Glomerular endothelial cell (primary cell): Measurements from ENCODE around the gene MXRA7. TPM values are rescaled to one million over a fixed set of nuclear protein-coding genes. Genes with fewer than 3 reads are reported as not detected.

ENCODE experiments used
- DNase-seq: peaks from one replicate; pipeline ENCODE4 v3.0.0-alpha.2; 2011; ENCODE audit warnings: low read depth, low spot score; ENCODE audit errors: extremely low read depth
- total RNA-seq: library from RNA; depleted of rRNA; stranded (reverse); fragments of >200 nt; gene quantifications from 2 replicates; pipeline ENCODE4 v1.2.3, GENCODE V29; 2015

Gene MXRA7
- total RNA-seq, 1 donor from 2014 or later, result 208 TPM

- DNase-seq, result no peak
Measured at GRCh38 chr17:76681222-76682137, 29.3 kb downstream of the MXRA7 start.

GRCh38 chr17:76679239-76679638, 31.5 kb downstream of the MXRA7 start:
- DNase-seq, result no peak

- DNase-seq, result no peak
Measured at GRCh38 chr17:76678330-76678729, 32.4 kb downstream of the MXRA7 start.

GRCh38 chr17:76677406-76677805, 33.4 kb downstream of the MXRA7 start:
- no peak for DNase-seq

- no peak for DNase-seq
Measured at GRCh38 chr17:76676629-76677028, 34.1 kb downstream of the MXRA7 start.

- no peak for DNase-seq
Measured at GRCh38 chr17:76675648-76676047, 35.1 kb downstream of the MXRA7 start.

GRCh38 chr17:76674600-76674999, 36.2 kb downstream of the MXRA7 start:
- DNase-seq, result no peak

- DNase-seq, result no peak
Measured at GRCh38 chr17:76673729-76674128, 37.0 kb downstream of the MXRA7 start.

- no peak for DNase-seq
Measured at GRCh38 chr17:76672892-76673291, 37.9 kb downstream of the MXRA7 start.

GRCh38 chr17:76672270-76672851, 38.4 kb downstream of the MXRA7 start:
- DNase-seq, result no peak

GRCh38 chr17:76671912-76672262, 38.9 kb downstream of the MXRA7 start:
- no peak for DNase-seq

- DNase-seq, result peak; percentile 100
Measured at GRCh38 chr17:76671123-76671911, 39.4 kb downstream of the MXRA7 start.

- no peak for DNase-seq
Measured at GRCh38 chr17:76670718-76671122, 40.0 kb downstream of the MXRA7 start.

GRCh38 chr17:76670020-76670717, 40.6 kb downstream of the MXRA7 start:
- no peak for DNase-seq

GRCh38 chr17:76667786-76668453, 42.8 kb downstream of the MXRA7 start:
- DNase-seq, result no peak

GRCh38 chr17:76667491-76667755, 43.3 kb downstream of the MXRA7 start:
- no peak for DNase-seq

- DNase-seq, result no peak
Measured at GRCh38 chr17:76660656-76661042, 50.1 kb downstream of the MXRA7 start.

- DNase-seq, result no peak
Measured at GRCh38 chr17:76659928-76660655, 50.7 kb downstream of the MXRA7 start.

- DNase-seq, result no peak
Measured at GRCh38 chr17:76658242-76658662, 52.5 kb downstream of the MXRA7 start.
